Stimulated activated CD8-positive, alpha-beta memory T cell treated with anti-CD3 and anti-CD28 coated beads, Interleukin-4, amount 100 ng/mL, for 1 hour (primary cell): ENCODE data around the gene HDAC10.

Source experiments
- DNase-seq, 2 donors: peaks; one replicate each; pipeline ENCODE4 v3.0.0-alpha.2; 2020; ENCODE audit warnings: low read depth in 2 of 2, low spot score in 1 of 2

The HDAC10 gene

GRCh38 chr22:50257041-50257440 lies 6.0 kb upstream of the HDAC10 start:
- no peak for DNase-seq

- DNase-seq: no peak
Observed at GRCh38 chr22:50256258-50256862, 5.3 kb upstream of the HDAC10 start.

- DNase-seq: no peak
Observed at GRCh38 chr22:50255607-50256006, 4.5 kb upstream of the HDAC10 start.

GRCh38 chr22:50255099-50255498 lies 4.0 kb upstream of the HDAC10 start:
- DNase-seq: no peak

GRCh38 chr22:50253941-50254340 lies 2.9 kb upstream of the HDAC10 start:
- DNase-seq: no peak

GRCh38 chr22:50253046-50253915 lies 2.2 kb upstream of the HDAC10 start:
- DNase-seq: no peak

- DNase-seq: peak; percentile 47 to 56
Observed at GRCh38 chr22:50252082-50253045, 1.3 kb upstream of the HDAC10 start.

GRCh38 chr22:50251477-50252081 lies 514 bp upstream of the HDAC10 start:
- DNase-seq: no peak

- DNase-seq: no peak
Observed at GRCh38 chr22:50250249-50250554, 863 bp downstream of the HDAC10 start.

- no peak for DNase-seq
Observed at GRCh38 chr22:50249341-50250248, 1.5 kb downstream of the HDAC10 start.

- no peak for DNase-seq
Observed at GRCh38 chr22:50248196-50249081, 2.6 kb downstream of the HDAC10 start.

- no peak for DNase-seq
Observed at GRCh38 chr22:50247748-50248147, 3.3 kb downstream of the HDAC10 start.

- no peak for DNase-seq
Observed at GRCh38 chr22:50246242-50247175, 4.6 kb downstream of the HDAC10 start.

GRCh38 chr22:50245214-50246072 lies 5.6 kb downstream of the HDAC10 start:
- no peak for DNase-seq

- DNase-seq: peak; percentile 84 to 89
Observed at GRCh38 chr22:50244420-50245213, 6.4 kb downstream of the HDAC10 start, which contains the start of gene TUBGCP6. TSS of gene TUBGCP6 (minus strand) at chr22:50245023. CDS start at chr22:50244459, 564 bp downstream.
